Measurements from ENCODE around the gene LRRC10.

- TF ChIP-seq, protein P1, sequence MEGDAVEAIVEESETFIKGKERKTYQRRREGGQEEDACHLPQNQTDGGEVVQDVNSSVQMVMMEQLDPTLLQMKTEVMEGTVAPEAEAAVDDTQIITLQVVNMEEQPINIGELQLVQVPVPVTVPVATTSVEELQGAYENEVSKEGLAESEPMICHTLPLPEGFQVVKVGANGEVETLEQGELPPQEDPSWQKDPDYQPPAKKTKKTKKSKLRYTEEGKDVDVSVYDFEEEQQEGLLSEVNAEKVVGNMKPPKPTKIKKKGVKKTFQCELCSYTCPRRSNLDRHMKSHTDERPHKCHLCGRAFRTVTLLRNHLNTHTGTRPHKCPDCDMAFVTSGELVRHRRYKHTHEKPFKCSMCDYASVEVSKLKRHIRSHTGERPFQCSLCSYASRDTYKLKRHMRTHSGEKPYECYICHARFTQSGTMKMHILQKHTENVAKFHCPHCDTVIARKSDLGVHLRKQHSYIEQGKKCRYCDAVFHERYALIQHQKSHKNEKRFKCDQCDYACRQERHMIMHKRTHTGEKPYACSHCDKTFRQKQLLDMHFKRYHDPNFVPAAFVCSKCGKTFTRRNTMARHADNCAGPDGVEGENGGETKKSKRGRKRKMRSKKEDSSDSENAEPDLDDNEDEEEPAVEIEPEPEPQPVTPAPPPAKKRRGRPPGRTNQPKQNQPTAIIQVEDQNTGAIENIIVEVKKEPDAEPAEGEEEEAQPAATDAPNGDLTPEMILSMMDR (IDR thresholded peaks at IDR 0.05): no peak
- TF ChIP-seq POLR2AphosphoS5 (IDR thresholded peaks at IDR 0.05; ENCODE audit: low read depth, low read length) (no peak), REST (IDR thresholded peaks at IDR 0.05; ENCODE audit: insufficient read depth in 1 of 2, low read depth in 2 of 2, low read length in 1 of 2) (no peak), SIN3A (IDR thresholded peaks at IDR 0.05; ENCODE audit: borderline replicate concordance, insufficient read depth, low read depth, low read length) (no peak)
These were observed 32.4 kb downstream of the LRRC10 start for GRCh38 chr12:69578283-69578682.
